LNCAP (cell line): ENCODE results near the gene KLRD1.

Experiments
- TF ChIP-seq, protein P1 (sequence below): fragments of 450-650 bp; IDR thresholded peaks from 2 replicates; pipeline ENCODE4 v1.5.1; 2017; ENCODE audit warnings: mild to moderate bottlenecking

KLRD1 gene

GRCh38 chr12:10362828-10363657 is 55.4 kb downstream of the KLRD1 start:
- TF ChIP-seq, protein P1, sequence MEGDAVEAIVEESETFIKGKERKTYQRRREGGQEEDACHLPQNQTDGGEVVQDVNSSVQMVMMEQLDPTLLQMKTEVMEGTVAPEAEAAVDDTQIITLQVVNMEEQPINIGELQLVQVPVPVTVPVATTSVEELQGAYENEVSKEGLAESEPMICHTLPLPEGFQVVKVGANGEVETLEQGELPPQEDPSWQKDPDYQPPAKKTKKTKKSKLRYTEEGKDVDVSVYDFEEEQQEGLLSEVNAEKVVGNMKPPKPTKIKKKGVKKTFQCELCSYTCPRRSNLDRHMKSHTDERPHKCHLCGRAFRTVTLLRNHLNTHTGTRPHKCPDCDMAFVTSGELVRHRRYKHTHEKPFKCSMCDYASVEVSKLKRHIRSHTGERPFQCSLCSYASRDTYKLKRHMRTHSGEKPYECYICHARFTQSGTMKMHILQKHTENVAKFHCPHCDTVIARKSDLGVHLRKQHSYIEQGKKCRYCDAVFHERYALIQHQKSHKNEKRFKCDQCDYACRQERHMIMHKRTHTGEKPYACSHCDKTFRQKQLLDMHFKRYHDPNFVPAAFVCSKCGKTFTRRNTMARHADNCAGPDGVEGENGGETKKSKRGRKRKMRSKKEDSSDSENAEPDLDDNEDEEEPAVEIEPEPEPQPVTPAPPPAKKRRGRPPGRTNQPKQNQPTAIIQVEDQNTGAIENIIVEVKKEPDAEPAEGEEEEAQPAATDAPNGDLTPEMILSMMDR, result no peak

- TF ChIP-seq, protein P1, result no peak
Measured at GRCh38 chr12:10363658-10363913, 55.9 kb downstream of the KLRD1 start.

DNA sequence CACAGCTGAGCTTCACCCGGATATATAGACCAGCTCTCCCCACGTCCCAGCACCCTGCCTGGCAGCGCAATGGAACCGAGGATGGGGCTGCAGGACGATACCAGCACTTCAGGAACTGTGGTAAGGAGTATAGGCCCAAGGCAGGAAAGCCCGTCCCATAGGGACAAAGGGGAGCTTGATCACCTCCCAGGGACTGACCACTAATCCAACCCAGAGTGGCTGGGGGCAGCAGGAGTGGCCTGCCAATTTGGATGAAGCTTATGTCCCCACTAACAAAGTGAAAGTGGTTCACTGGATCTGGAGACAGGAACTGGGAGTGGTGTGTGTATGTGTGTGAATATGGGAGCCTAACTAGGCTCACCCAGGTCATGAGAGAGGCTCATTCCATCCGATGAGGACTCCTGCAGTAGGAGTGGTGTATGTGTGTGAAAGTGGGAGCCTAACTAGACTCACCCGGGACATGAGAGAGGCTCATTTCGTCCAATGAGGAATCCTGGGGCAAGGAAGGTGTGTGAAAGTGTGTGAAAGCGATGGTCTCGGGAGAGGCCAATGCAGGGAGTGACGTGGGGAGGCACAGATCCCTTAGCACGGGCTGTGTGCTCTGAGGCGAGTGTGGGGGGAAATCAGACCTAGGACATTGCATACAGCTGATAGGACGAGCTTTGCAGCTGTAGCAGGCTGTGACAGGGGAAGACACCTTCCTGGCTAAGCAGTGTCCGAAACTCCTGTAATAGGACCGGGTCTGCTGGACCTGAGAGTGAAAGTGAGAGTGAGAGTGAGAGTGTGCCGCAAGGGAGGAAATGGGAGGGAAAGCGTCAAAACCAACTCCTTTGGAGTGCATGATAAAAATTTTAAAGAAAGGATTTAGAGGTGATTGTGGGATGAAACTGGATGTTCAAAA is 56.5 kb downstream of the KLRD1 start:
- TF ChIP-seq, protein P1, result no peak

- TF ChIP-seq, protein P1, result no peak
Measured at GRCh38 chr12:10364815-10365622, 57.3 kb downstream of the KLRD1 start.

- TF ChIP-seq, protein P1, result peak; percentile 22; the same call in 1 of the 2 replicates
Measured at GRCh38 chr12:10365696-10366405, 58.2 kb downstream of the KLRD1 start.

GRCh38 chr12:10366875-10367274 is 59.2 kb downstream of the KLRD1 start:
- TF ChIP-seq, protein P1, result peak; percentile 83
